ENCODE measurements around the gene RRAGD.
A peak's percentile ranks its signal among the peaks of the same experiment; 100 is the strongest.

Gene RRAGD

DNA sequence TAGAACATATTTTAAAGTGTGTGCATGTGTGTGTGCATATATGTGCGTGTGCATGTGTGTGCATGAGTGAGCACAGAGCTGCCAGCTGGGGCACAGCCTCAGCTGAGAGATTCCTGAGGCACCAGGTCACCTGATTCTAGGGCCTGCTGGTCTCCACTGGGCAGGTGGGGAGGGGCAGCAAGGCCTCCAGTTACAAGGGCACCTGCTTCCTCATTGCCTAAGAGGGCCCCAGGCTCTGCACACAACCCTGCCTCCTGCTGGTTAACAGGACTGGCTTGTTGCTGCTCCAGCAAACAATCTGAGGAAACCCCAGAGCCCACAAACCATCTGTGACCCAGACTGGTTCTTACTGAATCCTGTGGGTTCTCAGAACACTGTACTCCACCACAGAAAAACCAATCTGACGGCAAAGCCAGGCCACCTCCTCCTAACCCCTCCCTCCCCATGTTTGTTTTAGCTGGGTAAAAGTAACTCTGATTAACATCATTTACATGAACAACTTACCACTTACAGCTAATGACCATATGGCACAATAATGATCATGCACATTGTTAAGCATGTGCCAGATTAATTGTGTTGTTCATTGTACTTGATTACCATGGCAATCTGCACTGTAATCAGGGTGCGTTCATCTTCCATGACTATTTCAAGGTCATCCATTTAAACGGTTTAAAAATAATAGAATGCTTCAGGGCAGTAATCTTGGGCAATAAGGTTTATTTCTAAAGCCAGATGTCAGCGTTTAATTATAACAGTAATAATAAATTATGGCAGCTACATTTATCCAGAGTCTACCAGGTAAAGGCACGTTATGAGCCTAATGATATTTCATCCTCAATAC is 36.4 kb downstream of the RRAGD start:
- DNase-seq = no peak

GRCh38 chr6:89372506-89372901 is 39.6 kb downstream of the RRAGD start:
- peak; percentile 55 for DNase-seq

DNA sequence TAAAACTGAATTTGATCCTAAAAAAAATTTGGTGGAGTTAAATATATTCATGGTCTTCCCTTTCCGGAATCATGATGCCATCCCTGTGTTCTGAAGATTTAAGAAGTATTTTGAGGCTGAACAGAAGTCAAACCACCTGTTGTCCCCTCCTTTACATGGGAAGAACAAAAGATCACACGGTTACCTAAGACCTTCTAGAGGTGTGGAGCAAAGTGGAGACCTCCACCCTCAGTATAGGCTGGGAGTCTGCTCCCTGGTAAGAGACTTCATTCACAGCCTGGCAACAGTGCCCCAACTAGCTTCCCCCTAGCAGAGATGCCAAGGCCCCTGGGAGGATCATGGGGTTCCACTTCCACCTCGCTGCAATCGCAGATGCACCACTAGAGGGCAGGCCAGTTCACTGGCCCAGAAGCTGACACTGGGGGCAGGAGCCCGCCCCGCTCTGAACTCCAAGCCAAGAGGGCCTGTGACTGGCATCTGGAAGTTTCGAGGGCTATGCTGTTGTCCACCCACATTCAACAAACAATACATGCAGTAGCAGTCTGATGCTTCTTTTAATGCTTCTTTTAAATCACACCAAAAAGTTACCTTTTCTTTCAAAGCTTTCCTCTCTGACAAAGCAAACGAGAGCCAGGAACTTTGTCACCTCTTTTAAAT is 40.1 kb downstream of the RRAGD start:
- DNase-seq = peak; percentile 91

DNA sequence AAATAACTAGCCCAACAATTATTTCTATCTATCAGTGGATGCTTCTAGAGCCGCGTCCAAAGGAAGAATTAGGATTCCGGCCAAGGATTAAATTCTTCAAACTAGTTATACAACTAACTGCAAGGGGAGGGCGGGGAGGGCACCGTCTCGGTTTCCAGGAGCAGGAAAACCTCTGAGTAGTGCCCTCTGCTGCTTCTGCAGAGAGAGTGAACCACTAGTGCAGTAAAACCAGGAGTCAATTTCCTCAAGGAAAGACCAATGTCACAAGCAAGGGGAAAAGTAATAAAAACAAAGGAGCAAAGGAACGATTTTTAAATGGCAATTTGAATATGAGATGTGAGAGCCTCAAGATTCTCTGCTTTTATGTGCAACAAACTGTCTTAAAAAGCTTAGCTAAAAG is 43.1 kb downstream of the RRAGD start:
- peak; percentile 23 for DNase-seq

DNA sequence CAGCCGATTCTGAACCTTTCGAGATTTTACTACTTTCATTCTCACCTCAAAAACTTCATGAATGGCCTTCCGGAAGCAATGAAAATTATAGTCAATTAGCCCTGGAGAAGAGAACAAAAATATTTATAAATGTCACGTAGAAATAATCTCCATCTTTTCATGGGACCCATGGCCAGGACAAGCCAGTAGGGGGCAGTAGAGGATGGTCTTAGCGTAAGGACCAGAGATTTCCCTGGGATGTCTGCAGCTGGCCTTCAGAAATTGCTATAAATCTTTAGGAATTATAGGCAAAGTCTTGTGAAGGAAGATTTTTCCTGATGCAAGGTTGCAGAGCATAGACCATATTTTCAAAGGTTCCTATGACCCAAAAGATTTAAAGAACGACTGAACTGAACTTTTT is 44.0 kb downstream of the RRAGD start:
- DNase-seq = peak; percentile 64

GRCh38 chr6:89364586-89364985 is 47.5 kb downstream of the RRAGD start:
- no peak for DNase-seq

GRCh38 chr6:89361171-89361570 is 50.9 kb downstream of the RRAGD start:
- no peak for DNase-seq

GRCh38 chr6:89360415-89360999 is 51.6 kb downstream of the RRAGD start:
- no peak for DNase-seq

- no peak for DNase-seq
Observed at GRCh38 chr6:89359561-89359960, 52.5 kb downstream of the RRAGD start.

DNA sequence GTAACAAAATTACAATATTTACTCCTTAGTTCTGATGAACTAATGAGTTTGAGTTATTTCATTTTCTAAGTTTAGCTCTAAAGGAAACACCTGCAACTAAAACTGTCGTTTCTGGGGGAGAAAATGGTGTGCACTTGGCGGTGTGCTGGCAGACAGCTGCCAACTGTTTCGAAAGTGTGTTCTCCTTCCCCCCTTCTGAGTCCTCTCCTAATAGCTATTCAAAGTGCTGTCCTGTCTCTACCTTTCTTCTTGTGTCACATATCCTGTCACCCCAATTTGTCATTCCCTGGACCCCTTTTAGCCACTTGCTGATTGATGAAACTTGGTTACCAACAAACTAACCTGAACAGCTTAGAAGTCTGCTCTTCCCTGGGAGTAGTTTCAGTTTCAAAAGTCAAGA is 54.7 kb downstream of the RRAGD start:
- no peak for DNase-seq

DNA sequence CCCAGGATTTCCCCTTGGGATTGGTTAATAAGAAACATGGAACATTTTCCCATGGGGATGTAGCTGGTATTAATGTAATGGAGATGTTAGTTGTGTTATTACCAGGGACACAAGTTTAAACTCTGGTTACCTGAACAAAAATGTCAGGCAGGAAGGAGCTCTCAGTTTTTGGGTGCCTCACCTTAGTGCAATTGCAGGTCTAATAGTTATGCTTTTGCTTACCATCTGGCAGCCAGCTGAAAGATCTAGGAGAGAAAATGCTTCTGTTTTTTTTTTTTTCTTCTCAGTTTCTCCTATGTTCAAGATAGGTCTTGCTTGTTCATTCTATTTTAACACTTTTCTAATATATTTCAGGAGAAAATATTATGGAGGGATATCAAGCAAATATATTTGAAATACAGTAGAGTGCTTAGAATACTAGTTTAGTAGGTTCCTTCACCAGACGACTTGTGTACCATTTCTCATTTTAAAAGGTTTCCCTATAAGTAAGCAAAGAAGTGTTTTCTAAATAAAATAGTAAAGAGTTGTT is 55.4 kb downstream of the RRAGD start:
- DNase-seq = no peak

DNA sequence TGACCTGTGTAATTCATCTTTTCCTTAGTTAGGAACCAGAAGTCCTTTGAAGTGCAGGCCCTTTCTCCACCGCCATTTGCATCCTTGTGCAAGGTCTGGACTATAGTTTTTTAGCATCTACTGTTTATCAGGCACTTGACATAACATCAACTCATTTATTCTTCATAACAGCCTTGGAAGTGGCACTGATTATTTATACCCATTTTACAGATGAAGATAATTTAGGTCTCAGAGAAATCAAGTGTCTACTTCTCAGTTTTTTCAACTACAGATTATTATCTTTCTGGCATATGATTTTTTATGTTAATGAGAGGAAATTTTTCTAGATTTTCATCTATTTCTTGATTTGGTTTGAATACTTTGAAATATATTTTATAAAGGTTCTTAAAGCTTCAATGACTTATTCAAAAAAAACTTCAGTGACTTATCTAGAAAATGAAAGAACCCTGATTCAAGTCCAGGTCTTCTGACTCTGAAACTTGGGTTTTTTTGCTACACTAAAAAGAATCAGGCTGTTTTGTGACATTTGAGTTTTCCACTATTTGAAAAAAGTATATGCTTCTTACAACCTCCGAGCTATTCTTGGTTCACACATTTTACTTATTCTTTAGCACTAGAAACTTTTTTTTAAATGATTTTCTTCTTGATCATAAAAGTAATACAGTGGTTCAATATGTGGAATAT is 56.4 kb downstream of the RRAGD start:
- DNase-seq = no peak

DNA sequence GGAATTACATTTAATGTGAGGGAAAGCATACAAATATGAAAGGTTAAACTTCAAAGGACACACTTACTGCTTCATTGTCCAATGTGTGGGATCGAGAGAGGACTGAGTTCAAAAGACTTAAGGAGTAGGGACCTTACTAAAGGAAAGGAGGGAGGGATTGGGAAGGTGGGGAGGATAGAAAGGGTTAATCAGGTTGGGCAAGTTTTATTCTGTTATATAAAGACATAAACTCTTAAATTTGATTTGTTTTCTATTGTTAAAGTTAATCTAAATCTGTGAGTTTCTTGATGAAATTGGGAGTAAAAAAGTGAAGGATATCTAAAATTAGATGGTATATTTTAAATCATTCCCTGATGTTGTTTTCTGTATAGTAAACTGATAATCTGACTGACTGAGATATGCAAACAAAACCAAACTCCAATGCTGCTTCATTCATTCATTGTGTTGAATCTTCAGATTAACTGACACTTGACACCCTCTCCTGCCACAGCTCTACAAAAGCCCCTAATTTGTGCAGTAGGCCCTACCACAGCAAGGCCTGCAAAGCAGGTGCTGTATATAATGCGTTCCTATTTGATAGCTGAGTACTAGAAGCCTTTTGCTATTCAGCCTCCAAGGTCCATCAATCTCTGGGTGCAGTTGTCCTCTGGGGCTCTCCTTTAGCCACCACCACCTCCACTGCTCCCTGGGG is 58.2 kb downstream of the RRAGD start:
- DNase-seq = no peak

- no peak for DNase-seq
Observed at GRCh38 chr6:89353118-89353556, 58.9 kb downstream of the RRAGD start.

DNA sequence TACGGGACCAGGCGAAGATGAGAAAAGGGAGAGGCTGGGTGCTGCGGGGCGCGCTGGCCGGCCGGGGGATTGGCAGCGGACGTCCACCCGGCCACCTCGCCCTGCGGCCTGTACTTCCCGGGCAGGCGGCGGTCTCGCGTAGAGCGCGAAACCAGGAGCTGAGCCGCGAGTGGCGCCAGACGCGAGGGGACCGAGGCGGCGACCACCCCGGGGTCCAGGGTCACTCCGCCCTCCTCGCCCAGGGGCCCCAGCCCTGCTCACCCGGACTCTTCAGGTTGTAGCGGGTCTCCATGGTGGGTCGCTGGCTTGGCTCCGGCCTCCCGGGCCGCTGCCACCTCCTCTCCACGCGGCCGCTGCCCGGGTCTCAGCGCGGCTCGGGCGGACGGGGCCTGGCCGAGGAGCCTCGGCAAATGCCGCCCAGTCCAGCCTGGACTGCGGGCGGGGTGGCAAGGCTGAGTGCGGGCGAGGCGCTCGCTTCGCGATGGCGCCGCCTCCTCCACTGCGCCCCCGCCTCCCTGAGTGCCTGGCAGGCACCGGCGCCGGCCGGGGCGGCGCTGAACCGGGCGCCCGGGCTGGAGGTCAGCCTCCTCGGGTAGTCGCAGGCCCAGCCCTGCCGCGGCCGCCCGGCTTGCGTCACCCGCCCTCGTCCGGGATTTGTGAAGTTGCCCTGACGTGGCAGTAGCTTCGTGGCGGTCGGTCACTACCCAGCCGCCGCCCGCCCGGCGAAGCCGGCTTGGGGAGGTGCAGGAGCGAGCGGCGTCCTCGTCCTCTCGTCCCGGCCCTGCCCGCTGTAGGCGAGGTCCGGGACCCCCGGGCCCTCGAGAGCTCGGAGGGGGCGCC is 59.6 kb downstream of the RRAGD start, which contains the start of gene UBE2J1:
UBE2J1 (minus strand) TSS at position 445 of the 840 bp plus-strand sequence; CDS start at position 292, 153 bp downstream.
- DNase-seq = peak; percentile 90

- peak; percentile 28 for DNase-seq
Observed at GRCh38 chr6:89351671-89352277, 60.3 kb downstream of the RRAGD start.

- peak; percentile 19 for DNase-seq
Observed at GRCh38 chr6:89350281-89350966, 61.6 kb downstream of the RRAGD start.

DNA sequence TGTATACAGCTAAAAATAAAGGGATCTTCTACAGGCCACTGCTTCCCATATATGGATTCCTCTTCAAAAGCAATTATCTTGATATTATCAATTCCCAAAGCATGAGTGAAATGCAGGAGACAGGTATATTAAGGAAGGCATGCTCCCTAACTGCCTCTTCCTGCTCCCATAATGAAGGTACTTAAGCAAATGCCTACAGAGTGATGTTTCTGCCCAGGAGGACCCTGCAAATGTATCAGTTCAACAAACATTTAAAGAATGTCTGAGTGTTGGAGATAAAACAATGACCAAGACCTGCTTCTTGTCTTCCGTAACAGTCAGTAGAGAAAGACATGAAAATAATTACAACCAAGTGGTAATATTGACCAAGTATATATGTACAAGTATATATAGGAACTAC is 63.7 kb downstream of the RRAGD start:
- DNase-seq = no peak

GRCh38 chr6:89347825-89348224 is 64.2 kb downstream of the RRAGD start:
- no peak for DNase-seq

DNA sequence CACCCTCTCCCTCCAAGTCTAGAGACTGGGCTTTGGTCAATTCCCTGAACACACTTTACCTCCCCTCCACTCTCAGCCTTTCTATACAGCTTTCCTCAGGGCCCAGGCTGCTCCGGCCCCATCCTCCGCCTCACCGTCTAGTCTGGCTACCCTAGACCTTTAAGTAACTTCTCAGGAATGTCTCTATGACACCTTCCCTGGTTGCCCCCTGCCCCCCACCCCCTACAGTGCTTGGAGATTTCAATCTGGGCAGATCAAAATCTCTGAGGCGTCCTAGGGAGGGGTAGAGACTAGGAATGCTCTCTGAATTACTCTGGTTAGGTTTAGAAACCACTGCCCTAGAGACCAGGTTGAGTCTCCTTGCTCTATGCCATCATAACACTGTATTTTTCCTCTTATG is 65.6 kb downstream of the RRAGD start:
- no peak for DNase-seq
